ENCODE measurements around the gene RNASET2.

- TF ChIP-seq ZNF274 (IDR thresholded peaks at IDR 0.05; ENCODE audit: insufficient read depth, insufficient read length) (no peak), CTCF (IDR thresholded peaks at IDR 0.05 in 2 of 3, conservative IDR thresholded peaks at IDR 0.05 in 1 of 3; ENCODE audit: control insufficient read depth in 2 of 3, extremely low read depth in 1 of 3, insufficient read depth in 1 of 3, low read depth in 3 of 3, low read length in 3 of 3) (no peak), TCF12 (IDR thresholded peaks at IDR 0.05; ENCODE audit: low read depth, low read length) (no peak), TARDBP (IDR thresholded peaks at IDR 0.05; ENCODE audit: borderline replicate concordance) (no peak), POLR2A (IDR thresholded peaks at IDR 0.05; ENCODE audit: low read depth, low read length) (no peak), EZH2 (IDR thresholded peaks at IDR 0.05; ENCODE audit: borderline replicate concordance, control insufficient read depth, low read depth, low read length) (no peak), MXI1 (IDR thresholded peaks at IDR 0.05; ENCODE audit: low read depth, low read length) (no peak), RCOR1 (conservative IDR thresholded peaks at IDR 0.05; ENCODE audit: low read depth, low read length) (no peak), SP1 (IDR thresholded peaks at IDR 0.05; ENCODE audit: low read depth, low read length) (no peak), GABPA (IDR thresholded peaks at IDR 0.05; ENCODE audit: low read depth) (no peak), CUX1 (IDR thresholded peaks at IDR 0.05; ENCODE audit: insufficient replicate concordance, low read depth, low read length) (no peak), ATF2 (IDR thresholded peaks at IDR 0.05; ENCODE audit: low read length) (no peak), SIN3A (IDR thresholded peaks at IDR 0.05; ENCODE audit: low read depth, low read length) (no peak)
Measured at GRCh38 chr6:166932116-166932515, 24.2 kb downstream of the RNASET2 start.

Measured in GM12878 (cell line).